Measurements from ENCODE around the gene CIAO2B.
A peak's percentile ranks its signal among the peaks of the same experiment; 100 is the strongest.
"Not testable (repeated sequence)": the region's sequence is repeated elsewhere in the genome, so short reads cannot be mapped to it uniquely, and the experiment has no call there.

Gene CIAO2B

DNA sequence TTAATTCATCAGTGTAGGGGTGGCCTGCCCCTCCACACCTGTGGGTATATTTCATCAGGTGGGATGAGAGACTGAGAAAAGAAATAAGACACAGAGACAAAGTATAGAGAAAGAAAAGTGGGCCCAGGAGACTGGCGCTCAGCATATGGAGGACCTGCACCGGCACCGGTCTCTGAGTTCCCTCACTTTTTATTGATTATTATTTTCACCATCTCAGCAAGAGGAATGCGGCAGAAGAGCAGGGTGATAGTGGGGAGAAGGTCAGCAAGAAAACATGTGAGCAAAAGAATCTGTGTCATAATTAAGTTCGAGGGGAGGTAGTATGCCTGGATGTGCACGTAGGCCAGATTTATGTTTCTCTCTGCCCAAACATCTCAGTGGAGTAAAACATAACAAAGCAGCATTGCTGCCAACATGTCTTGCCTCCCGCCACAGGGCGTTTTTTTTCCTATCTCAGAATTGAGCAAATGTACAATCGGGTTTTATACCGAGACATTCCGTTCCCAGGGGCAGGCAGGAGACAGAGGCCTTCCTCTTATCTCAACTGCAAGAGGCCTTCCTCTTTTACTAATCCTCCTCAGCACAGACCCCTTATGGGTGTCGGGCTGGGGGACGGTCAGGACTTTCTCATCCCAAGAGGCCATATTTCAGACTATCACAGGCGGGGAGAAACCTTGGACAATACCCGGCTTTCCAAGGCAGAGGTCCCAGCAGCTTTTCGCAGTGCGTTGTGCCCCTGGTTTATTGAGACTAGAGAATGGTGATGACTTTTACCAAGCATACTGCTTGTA, 21.4 kb upstream of the CIAO2B start:
- DNase-seq: not testable (repeated sequence)

GRCh38 chr16:66954097-66954659, 20.0 kb upstream of the CIAO2B start:
- DNase-seq: peak; percentile 73

DNA sequence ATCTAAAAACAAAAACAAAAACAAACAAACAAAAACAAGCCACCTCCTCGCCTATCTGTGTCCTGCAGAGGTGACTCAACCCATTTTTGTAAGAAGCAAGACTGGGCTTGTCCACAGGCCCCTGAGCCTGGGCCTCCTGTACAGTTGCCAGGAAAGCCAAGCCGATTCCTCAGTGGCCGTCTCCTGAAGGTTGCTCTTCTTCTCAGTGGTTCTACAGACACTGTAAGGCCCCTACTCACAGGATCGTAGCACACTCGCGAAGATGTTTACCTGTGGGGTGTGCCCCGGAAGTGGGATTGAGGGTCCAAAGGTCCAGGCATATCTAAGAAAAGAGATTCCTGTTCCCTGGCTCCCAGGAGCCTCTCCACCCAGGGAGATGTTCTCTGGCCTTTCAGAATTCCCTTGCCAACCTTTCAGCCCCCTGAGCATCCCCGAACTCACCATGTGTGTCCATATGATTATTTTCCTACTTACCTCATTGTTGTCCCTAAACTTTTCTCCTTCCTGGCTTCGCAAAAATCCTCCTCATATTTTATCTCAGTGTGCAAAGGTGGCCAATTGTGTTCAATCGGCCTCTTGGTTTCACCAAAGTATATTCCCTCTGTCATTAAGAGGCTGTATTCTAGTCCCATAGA, 19.4 kb upstream of the CIAO2B start:
- DNase-seq: no peak

DNA sequence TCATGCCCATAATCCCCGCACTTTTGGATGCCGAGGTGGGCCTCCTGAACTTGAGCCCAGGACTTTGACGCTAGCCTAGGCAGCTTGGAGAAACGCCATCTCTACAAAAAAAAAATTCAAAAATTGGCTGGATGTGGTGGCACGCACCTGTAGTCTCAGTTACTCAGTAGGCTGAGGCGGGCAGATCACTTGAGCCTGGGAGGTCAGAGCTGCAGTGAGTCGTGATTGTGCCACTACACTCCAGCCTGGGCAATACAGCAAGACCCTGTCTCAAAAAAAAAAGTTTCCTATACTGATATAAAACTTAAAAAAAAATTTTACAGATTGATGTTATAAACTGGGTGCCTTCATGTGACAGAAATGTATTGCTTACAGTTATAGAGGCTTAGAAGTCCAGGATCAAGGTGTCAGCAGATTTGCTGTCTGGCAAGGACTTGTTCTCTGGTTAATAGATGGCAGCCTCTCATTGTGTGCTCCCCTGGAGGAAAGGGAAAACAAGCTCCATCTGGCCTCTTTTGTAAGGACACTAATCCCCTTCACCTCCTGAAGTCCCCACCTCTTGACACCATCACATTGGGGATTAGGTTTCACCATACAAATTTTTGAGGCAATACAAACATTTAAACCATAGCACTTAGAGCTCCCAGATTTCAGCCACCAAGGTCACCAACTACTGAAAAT, 18.4 kb upstream of the CIAO2B start:
- peak; percentile 15 for DNase-seq

DNA sequence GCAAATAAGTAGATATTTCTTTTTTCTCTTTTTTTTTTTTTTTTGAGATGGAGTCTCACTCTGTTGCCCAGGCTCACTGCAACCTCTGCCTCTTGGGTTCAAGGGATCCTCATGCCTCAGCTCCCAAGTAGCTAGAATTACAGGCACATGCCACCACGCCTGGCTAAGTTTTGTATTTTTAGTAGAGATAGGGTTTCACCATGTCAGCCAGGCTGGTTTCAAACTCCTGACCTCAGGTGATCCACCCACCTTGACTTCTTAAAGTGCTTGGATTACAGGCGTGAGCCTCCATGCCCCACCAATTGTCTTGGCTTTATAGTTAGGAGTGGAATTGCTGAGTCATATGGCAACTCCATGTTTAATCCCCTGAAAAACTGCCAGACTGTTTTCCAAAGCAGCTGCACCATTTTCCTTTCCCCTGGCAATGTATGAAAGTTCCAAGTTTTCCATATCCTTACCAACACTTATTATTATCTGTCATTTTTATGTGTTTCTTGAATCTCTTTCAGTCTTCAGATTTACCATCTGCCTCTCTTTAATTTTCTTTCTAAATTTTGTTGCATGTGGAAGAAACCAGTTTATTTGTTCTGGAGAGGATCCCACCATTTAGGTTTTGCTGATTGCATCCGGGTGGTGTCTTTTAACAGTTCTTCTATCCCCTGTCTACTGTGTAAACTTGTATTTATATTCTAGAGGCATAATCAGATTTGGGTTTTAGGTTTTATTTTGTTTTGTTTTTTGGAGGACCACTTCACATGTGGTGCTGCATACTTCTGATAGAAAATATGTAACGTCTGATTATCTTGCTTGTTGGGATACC, 17.0 kb upstream of the CIAO2B start:
- no peak for DNase-seq

DNA sequence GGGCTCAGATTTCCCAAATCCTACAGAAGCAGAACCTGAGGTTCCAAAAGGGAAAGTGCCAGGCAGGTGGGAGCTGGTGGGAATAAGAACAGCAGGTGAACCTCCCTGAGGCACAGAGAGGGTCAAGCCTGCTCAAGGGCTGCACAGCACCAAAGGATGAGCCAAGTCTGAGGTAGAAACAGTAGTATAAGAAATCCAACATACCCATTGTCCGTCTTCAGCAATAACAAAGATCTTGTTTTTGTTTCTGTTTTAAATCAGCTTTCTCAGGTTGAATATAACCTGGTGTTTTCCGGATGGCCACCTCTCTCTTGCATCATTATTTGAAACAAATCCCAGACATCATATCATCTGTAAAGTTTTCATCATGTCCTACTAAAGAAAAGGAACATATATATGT, 16.2 kb upstream of the CIAO2B start:
- no peak for DNase-seq

DNA sequence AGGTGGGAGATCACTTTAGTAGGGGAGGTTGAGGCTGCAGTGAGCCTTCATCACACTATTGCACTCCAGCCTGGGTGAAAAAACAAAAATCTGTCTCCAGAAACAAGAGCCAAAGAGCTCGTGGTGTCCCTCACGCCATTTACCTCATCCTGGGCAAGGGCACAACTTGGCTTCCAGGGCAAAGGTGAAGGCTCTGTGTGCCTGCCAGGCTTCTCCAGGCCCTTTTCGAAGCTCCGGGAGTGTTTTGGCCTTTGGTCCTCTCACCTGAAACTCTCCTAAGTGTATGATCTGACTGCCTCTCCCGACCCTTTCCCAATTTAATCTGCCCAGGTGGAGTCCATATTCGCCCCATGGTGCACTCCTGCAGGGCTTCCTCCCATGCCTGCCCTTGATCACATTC, 15.3 kb upstream of the CIAO2B start:
- no peak for DNase-seq

- DNase-seq: no peak
Measured at GRCh38 chr16:66948837-66949225, 14.6 kb upstream of the CIAO2B start.

DNA sequence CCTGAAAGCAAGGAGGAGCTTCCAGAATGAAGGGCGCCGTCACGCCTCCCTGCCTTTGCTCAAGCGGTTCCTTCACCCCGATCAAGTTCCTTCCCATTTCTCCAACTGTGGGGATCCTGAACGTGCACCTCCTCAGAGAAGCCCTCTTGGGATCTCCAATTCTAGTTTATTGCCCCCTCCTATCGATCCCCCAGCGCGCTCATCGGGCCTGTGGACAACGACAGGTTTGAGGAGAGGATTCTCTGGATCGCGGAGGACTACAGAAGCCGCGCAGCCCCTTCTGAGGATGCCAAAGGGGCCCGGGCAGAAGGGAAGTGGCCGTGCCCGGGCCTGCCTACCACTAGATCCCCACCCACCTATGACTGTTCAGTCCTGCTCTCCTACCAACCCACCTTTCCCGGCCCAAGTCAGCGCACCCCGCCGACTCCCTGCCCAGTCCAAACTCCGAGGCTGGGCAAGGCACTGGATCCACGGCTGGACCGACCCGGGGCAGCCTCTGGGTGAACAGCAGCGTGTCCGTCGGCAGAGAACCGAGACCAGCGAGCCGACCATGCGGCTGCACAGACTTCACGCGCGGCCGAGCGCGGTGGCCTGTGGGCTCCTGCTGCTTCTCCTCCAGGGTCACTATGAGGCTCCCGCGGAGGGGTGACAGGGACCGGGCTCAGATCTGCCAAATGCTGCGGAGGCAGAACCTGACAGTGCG, 14.1 kb upstream of the CIAO2B start:
- no peak for DNase-seq

DNA sequence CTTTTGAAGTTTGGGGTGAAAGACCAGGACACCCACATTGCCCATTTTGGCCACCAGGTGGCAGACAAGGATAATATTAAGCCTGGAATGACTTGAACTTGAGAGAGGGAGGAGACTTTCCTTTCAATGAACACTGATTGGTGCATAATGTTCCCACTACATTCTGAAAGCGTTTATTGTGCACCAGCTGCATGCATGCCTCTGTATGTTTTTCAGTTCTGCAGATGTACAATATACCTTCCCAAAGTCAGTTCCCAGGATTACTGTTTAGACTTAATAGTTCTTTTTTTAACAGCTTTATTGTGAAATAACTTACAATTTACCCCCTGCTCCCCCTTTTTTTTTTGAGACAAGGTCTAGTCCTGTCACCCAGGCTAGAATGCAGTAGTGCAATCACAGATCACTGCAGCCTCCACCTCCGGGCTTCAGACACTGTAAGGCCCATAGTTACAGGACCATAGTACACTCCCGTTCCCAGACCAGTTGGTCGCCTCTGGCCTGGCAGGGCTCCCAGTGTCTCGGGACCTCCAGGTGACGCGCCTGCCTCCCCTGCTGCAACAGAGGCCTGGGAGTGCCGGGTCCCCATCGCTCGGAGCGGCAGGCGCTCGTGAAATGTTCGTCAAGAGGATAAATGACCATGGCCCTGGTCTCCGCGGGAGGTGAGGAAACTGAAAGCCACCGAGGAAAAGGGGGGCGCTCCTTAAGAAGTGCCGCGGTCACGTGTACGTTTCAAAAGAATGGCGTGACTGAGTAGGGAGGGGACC, 13.3 kb upstream of the CIAO2B start:
- DNase-seq: peak; percentile 80

GRCh38 chr16:66946974-66947301, 12.7 kb upstream of the CIAO2B start:
- DNase-seq: no peak

- no peak for DNase-seq
Measured at GRCh38 chr16:66946541-66946940, 12.3 kb upstream of the CIAO2B start.

DNA sequence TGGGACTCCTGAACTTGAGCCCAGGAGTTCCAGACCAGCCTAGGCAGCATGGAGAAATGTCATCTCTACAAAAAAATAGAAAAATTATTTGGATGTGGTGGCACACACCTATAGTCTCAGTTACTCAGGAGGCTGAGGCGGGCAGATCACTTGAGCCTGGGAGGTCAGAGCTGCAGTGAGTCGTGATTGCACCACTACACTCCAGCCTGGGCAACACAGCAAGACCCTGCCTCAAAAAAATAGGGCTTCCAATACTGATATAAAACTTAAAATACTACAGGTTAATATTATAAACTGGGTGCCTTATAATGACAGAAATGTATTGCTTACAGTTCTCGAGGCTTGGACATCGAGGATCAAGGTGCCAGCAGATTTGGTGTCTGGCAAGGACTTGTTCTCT, 11.7 kb upstream of the CIAO2B start:
- no peak for DNase-seq

DNA sequence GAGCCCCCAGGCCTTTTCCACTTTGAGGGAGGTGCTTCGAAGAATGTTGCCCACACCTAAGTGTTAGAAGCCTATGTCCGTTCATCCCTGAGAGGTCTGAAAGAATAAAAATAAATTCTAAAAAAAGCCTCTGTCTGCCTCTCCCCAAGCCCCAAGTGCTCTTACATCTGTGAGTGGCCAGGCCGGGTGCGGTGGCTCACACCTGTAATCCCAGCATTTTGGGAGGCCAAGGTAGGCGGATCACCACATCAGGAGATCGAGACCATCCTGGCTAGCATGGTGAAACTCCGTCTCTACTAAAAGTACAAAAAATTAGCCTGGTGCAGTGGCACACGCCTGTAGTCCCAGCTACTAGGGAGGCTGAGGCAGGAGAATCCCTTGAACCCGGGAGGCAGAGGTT, 10.8 kb upstream of the CIAO2B start:
- not testable (repeated sequence) for DNase-seq

- DNase-seq: no peak
Measured at GRCh38 chr16:66944054-66944441, 9.8 kb upstream of the CIAO2B start.

DNA sequence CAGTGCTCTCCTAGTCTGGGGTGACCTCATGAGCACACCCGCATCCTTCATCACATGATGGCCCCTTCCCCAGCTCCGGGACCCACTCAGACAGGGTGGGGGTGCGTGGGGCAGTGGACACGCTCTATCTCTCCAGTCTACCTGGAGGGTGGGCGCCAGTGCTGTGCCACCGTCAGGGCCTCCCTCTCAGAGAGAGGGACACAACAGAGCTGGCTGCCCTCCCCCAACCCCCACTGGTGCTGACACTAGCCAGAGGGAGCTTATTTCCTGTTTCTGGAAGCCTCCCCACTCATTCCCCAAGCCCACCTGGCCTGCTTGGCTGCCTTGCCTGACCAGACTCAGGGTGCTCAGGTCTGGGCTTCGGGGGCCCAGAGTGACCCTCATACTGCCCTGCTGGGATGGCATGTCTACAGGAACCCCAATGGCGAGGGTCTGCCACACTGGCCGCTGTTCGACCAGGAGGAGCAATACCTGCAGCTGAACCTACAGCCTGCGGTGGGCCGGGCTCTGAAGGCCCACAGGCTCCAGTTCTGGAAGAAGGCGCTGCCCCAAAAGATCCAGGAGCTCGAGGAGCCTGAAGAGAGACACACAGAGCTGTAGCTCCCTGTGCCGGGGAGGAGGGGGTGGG, 9.3 kb upstream of the CIAO2B start:
- DNase-seq: no peak

- DNase-seq: no peak
Measured at GRCh38 chr16:66942981-66943380, 8.8 kb upstream of the CIAO2B start.

GRCh38 chr16:66940236-66940635, 6.0 kb upstream of the CIAO2B start:
- no peak for DNase-seq

DNA sequence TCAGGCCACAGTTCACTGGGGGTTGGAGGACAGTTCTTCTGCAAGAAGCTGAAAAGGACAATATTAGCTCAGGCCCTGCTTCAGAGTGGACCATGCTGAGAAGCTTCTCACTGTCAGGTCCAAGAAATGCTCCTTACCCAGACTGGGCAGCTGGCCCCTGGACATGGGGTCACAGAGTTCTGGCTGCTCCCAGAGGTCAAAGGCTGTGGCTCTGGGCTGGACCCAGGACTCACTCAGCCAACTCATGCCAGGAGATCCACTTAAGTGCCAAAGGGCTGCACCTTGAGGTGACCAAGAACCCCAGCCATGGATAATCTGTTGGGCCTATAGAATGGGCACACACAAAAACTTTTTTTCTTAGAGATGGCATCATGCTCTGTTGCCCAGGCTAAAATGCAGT, 5.2 kb upstream of the CIAO2B start:
- DNase-seq: no peak

DNA sequence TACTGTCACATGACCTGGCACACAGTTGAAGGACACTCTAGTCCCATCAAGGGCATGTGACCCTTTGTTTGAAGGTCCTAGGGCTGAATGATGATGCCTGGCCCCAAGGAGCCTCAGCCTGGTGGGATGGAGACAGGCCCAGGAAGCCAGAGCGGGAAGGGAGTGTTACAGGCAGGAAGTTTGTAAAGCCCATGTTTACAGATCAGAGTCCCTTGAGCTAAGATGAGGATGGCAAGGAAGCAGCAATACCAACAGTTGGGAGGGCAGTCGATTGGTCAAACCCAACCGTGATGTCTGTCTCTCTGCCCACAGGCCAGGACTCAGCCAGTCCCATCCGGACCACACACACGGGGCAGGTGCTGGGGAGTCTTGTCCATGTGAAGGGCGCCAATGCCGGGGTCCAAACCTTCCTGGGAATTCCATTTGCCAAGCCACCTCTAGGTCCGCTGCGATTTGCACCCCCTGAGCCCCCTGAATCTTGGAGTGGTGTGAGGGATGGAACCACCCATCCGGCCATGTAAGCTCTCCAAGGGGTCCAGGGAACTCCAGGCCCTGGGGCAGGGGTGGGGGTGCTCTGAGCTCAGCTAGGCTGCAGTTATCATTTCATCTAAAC, 3.6 kb upstream of the CIAO2B start:
- DNase-seq: no peak
